ENCODE results near the gene ITGB3BP.
"Not testable (repeated sequence)": the region's sequence is repeated elsewhere in the genome, so short reads cannot be mapped to it uniquely, and the experiment has no call there.

The ITGB3BP gene

DNA sequence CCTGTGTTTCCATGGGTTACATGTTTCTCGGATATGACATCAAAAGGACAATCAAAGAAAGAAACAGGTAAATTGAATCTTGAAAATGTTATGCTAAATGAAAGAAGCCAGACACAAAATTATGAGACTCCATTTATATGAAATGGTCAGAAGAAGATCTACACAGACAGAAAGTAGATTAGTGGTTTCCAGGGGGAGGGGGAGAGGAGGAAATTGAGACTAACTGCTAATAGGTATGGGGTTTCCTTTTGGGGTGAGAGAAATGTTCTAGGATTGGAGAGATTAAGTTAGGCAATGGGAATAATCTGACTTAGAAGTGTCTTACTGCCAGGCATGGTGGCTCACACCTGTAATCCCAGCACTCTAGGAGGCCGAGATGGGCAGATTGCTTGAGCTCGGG is 21.8 kb downstream of the ITGB3BP start:
- no peak for DNase-seq

DNA sequence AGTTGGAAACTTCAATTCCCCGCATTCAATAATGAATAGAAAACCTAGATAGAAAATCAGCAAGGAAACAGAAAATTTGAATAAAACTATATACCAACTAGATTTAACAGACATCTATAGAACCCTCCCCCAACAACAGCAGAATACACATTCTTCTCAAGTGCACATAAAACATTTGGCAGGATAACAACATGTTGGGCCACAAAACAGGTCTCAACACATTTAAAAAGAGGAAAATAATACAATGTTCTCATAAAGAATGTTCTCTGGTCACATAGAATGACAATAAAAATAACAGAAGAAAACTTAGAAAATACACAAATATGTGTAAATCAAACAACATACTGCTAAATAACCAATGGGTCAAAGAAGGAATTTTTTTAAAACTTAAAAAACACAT is 24.9 kb downstream of the ITGB3BP start:
- no peak for DNase-seq

DNA sequence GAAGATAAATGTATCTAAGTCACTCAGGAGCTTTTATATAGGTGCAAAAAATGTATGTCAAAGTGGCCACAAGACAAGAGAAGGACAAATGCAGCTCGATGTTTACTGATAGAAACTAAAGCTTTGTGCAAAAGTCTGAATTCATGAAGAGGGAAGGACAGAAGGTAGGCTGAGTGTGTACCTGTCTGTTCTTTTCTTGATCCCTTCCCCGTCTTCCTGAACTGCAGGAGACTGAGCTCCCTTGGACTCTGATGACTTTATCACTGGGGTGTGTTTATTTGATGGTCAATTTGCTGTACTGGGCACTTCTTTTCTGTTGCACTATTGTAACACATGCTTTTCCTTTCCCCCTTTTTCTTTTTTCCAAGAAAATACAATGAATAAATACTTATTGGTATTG is 25.4 kb downstream of the ITGB3BP start:
- DNase-seq, result no peak

DNA sequence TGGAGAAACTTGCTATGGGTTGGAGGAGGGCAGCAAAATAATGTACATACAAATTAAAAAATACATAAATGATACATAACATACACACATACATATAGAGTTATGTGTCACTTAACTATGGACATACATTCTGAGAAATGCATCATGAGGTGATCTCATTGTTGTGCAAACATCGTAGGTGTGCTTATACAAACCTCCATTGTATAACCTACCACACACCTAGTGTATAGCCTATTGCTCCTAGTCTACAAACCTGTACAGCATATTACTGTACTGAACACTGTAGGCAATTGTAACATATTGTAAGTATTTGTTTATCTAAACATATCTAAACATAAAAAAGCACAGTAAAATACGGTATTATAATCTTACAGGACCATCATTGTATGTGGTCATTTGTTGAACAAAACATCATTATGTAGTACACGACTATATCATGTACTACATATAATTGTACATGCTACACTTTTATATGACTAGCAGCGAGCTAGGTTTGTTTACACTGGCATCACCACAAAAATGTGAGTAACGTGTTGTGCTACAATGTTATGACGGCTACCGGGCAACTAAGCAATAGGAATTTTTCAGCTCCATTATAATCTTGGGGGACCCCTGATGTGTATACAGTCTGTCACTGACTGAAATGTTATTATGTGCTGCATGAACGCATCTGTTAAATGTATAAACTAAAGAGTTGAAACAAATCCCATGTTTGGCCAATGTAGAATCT is 35.5 kb downstream of the ITGB3BP start:
- DNase-seq, result no peak

DNA sequence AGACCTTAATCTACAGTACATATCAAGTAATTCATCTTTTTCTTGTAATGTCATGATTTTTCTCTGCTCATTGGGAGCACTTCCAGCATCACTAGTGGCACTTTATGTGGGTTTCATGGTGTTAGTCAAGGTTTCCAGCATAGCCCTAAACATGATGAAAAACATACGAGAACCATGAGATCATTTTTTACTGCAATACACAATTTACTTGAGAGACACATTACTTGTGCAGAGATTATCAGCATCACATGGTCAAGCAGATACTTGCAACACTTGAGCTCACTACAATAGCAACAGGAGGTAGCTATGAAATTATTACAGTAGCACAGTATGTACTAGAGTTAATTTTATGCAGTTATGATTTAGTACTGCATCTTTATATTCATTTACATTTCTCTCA is 36.4 kb downstream of the ITGB3BP start:
- no peak for DNase-seq

DNA sequence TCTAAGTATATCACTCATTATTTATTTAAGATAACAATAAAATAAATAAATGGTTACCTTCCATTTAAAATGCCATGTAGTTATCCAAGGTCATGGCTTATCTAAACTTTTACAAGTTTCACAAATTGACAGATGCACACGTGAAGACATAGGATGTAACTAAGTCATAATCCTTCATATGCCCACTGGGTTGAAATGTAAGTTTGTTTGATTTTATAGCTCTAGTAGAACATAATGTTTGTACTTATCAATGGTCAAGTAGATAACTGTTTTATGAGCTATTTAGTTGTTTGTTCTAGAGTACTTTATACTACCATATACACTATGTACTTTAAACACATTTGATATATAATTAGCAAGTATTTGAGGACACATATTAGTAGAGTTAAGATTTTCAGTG is 43.0 kb downstream of the ITGB3BP start:
- no peak for DNase-seq

DNA sequence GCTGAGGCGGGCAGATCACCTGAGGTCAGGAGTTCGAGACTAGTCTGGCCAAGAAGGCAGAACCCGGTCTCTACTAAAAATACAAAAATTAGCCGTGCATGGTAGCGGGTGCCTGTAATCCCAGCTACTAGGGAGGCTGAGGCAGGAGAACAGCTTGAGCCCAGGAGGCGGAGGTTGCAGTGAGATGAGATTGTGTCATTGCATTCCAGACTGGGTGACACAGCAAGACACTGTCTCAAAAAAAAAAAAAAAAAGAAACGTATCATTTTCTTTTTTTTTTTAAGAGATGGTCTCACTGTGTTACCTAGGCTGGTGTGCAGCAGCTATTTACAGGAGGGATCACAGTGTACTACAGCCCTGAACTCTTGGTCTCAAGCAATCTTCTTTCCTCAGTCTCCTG is 47.3 kb downstream of the ITGB3BP start:
- no peak for DNase-seq

DNA sequence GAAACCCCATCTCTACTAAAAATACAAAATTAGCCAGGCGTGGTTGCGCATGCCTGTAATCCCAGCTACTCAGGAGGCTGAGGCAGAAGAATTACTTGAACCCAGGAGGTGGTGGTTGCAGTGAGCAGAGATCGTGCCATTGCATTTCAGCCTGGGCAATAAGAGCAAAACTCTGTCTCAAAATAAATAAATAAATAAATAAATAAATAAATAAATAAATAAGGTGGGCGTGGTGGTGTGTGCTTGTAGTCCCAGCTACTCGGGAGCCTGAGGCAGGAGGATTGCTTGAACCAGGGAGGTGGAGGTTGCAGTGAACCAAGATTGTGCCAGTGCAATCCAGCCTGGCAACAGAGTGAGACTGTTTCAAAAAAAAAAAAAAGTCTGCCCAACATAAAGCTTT is 54.3 kb downstream of the ITGB3BP start:
- DNase-seq, result not testable (repeated sequence)

DNA sequence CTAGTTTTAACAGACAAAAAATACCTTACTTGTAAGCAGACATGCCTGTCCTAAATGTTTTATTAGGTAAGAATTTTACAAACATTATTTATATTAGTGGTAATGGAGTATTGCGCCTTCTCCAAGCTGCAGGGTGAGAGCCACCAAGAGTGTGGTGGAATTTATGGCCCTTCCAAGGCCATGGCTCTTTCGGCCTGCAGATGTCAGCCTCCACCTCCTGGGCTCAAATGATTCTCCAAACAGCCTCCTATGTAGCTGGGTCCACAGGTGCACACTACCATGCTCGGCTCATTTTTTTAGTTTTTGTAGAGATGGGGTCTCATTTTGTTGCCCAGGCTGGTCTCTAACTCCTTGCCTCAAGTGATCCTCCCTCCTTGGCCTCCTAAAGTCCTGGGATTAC is 56.3 kb downstream of the ITGB3BP start:
- no peak for DNase-seq

DNA sequence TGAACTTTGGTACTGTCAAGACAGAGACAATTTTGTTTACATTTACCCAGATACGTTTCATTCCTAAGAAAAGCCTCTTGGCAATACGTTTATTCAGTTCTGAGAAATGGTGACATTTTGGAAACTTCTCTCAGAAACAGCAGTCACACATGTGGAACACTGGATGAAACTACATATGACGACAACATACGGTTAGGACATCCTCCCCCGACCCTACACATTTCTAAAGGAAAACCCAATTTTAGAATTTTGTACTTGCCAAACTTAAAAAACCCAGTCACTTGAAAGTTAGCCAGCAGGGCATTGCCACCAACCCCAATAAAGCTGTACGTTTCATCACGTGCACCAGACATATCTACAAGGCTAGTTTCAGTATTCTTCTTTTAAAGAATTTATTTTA is 56.8 kb downstream of the ITGB3BP start:
- DNase-seq, result no peak

DNA sequence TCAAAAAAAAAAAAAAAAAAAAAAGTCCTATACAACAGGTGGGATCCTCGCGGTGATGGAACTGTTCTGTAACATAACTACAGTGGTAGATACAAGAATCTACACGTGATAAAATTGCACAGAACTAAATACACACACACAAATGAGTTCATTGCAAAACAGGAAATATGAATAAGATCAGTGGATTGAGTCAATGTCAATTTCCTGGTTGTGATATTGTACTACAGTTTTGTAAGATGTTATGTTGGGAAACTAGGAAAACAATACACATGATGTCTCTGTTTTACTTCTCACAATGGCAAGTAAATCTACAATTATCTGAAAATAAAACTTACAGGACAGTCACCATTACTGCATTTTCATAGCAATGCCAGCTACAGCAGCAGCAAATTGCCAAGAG is 59.8 kb downstream of the ITGB3BP start:
- no peak for DNase-seq

DNA sequence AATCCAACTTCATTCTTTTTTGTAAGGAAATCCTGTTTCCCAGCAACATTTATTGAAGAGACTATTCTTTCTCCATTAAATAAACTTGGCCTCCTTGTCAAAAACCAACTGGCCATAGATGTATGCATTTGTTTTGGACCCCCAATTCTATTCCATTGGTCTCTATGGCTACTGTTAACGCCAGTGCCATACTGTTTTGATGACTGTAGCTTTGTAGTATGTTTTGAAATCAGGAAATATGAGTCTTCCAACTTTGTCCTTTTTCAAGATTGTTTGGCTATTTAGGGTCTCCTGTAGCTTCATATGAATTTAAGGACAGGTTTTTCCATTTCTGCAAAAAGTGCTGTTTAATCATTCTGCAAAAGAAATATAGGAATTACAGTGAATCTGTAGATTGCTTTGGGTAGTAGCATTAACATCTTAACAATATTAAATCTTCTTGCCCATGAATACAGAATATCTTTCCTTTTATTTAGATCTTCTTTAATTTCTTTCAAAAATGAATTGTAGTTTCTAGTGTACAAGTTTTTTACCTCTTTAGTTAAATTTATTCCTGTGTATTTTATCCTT is 61.3 kb downstream of the ITGB3BP start:
- no peak for DNase-seq

DNA sequence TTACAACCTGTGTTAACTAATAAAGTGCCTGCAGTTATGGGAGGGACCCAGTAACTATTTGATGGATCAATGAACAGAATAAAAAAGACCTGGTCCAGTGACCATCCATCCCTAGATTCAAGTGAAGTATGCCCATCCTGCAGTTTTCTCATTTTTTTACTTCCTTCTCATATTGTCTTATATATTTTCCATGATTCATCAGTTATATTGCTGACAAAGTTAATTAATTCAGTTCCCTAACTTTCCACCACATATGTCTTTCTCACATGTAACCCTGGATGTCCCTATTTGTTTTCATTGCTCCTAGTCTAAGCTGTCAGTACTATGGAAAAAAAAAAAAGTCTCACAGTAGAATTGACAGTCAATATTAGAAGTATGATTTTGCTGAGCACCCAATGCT is 64.3 kb downstream of the ITGB3BP start:
- DNase-seq, result no peak

DNA sequence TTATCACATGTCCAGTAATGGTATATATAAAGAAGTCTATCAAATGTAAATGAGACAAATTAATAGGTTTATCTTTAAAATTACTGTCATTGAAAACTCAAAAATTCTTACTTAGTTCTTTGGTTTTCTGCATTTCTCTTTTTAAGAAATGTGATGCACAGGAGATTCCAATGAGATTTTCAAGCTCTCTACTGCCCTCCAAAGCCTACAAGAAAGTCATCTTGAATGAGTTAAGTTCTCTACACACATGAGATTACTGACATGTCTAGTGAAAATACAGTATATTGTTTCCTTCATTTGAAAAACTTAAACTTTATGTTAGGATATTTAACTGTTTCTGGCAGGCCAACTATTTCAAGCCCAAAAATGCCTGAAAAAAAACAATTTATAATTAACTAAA is 68.8 kb downstream of the ITGB3BP start:
- DNase-seq, result no peak

DNA sequence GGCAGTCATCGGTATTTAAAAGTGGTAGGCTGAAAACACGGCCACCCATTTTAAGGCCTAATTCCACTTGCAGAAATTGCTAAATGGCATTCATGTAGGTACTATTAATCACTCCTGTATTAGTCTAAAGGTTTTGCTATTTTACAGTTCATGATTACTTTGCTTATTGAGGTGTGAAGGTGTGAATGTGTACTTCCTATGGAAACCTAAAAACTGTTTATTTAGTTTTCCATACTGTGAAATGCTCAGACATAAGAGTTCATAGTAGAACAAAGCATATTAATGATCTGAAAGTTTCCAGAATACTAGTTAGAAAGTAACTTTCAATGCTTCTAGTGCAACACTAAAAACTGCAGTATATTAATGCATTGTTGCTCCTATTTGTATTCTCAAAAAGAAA is 69.8 kb downstream of the ITGB3BP start:
- DNase-seq, result no peak

DNA sequence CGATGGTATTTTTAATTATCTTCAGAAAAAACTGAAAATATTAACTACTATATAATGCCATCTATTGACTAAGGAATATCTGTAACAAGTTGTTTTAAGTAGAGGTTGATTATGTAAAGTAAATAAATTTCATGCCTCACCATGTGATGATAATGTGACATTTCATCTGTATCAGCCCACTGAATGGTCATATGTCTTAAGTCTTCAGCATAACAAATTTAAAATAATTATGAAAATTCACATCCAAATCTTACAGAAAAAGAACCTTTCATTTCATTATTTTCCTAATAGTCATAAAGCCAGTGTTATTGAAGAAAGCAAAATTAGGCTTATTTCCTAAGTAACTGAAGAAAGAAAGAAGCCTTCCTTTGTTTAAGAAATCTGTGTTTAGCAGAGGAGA is 72.6 kb downstream of the ITGB3BP start:
- no peak for DNase-seq

DNA sequence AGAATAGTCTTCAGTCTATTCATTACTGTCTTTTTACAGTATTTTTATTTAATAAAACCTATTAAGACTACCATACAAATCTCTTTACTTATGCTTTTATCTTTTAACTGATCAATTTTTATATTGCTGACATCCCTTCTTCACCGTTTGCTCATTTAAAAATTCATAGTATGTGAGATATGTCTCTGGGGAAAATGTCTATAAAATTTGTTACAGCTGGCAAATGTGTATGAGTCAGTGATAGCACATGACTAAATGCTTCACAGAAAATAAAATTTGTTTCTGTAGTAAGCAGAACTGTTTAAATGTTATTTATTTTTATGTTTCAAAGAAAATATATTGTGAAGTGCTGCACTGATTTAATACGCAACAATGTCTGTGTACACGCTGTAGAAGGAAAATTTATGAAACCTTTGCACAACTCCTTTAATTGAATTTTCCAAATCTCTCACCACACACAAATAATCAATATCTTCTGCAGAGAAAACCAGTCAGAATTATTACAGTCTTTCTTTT is 74.2 kb downstream of the ITGB3BP start:
- DNase-seq, result no peak

DNA sequence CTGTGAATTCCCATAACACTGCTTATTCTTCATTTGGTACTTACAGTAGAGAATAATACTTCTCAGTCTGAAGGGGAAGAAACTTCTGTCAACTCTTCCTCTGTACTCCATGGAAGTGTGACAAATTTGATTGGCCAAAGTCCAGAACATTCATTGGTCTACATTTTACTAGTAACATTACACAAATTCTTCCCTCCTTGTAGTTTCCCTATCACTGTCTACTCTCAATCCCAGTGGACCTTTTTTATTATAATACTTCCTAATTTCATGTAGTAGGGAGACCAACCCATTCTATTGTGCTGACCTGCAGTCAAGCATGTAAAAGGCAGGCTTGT is 80.9 kb downstream of the ITGB3BP start:
- no peak for DNase-seq

DNA sequence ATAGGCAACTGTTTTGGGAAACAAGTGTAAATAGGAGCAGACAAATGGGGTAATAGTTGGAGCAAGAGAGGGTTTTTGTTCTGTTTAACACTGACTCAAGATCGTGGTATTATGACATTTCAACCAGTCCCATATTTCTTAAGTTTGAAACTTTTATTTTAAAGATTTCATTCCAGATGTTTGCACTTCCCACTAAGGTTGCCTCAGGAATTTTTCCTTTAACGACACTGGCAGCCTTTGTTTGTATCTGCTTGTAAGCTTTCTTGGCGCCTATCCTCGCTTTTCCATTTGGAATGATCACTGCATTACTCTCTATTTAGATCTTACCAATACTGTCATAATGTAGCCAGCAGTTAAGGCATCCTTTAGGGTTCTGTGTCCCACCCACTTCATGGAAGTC is 87.9 kb downstream of the ITGB3BP start:
- no peak for DNase-seq

DNA sequence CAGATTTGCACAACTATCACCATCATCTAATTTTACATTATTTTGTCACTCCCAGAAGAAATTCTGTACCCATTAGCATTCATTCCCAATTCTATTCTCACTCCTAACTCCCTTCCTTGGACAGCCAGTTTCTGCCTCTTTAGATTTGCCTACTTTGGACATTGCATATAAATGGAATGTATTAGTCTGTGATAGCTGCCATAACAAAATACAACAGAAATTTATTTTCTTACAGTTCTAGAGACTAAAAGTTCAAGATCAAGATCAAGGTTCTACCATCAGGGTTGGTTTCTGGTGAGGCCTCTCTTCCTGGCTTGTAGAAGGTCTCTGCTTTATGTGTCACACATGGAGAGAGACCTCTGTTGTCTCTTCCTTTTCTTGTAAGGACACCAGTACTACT is 93.7 kb downstream of the ITGB3BP start:
- DNase-seq, result no peak

DNA sequence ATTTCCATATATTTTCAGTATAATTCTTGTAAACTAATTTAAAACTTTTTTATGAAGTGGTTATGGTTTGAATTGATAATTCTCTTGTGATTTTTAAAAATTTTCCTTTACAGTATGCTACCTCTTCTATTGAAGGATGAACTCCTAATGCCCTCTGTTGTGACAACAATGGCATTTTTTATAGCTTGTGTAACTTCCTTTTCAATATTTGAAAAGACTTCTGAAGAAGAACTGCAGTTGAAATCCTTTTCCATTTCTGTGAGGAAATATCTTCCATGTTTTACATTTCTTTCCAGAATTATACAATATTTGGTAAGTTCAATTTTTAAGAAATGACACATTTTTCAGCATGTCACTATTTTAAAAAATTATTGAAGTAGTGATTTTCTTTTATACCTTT is 94.2 kb downstream of the ITGB3BP start:
- DNase-seq, result no peak

DNA sequence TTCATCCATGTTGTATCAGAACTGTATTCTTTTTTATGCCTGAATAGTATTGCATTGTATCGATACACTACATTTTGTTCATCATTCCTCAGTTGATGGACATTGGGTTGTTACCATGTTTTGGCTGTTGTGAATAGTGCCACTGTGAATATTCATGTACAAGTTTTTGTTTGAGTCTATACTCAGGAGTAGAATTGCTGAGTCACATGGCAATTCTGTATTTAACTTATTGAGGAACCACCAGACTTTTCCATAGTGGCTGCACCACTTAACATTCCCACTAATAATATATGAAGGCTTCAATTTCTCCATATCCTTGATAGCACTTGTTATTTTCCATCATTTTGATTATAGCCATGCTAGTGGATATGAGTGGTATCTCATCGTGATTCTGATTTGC is 99.4 kb downstream of the ITGB3BP start:
- DNase-seq, result no peak

DNA sequence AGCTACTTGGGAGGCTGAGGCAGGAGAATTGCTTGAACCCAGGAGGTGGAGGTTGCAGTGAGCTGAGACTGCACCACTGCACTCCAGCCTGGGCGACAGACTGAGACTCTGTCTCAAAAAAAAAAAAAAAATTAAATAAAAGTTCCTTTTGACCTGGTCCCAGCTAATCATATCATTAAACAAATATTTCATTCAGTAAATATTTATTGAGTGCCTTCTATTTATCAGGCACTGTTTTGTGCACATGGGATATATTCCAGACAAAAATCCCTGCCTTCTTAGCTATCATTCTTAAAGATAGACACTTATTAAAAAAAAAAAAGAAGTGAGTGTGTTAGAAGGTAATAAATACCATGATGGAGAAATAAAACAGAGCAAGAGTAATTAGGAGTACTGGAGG is 102.3 kb downstream of the ITGB3BP start:
- not testable (repeated sequence) for DNase-seq

DNA sequence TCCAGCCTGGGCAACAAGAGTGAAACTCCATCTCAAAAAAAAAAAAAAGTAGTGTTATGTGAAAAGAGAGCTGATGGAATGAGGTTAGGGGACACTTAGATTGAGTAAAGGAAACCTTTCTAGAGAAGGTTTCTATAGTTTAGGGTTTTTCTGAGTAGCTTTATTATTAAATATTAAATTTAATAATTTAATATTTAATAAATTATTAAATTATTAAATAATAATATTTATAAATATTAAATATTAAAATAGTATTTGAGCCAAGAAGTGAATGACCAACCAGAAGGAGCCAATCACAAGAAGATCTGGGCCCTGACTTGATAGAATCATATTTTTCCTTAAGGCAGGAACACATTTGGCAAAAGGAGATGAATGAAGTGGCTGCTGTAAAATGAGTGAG is 104.9 kb downstream of the ITGB3BP start:
- no peak for DNase-seq

DNA sequence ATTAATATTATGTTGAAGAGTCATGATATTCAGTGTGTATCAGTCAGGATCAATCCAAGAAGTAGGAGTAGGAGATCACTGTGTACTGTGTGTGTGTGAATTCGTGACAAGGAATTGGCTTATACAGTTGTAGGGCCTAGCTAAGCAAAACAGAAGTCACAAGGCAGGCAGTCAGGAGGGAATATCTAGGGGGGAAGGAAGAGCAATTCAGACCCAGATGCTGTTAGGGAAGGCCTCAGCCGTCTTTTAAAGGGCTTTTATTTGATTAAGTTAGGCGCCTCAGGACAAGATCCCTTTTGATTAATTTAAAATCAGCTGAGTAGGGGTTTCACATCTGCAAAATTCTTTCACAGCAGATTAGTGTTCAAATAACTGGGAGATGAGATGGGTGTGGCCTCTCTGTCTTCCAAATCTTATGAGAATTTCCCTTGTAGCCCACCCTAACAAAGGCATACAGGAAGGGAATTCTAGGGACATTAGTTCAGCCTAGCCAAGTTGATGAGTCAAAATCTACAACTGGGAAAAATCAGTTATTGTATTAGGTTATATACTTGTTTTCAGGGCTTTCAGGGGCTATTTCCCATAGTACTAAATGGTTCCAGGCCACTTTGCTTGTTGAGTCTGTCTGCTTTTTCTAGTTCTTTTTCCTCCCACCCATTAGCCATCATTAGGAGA is 108.2 kb downstream of the ITGB3BP start:
- DNase-seq, result no peak

All from activated CD4-positive, CD25-positive, alpha-beta regulatory T cell treated with anti-CD3 and anti-CD28 coated beads, Interleukin-2, amount 50 U/mL, for 72 hours (primary cell).